ACHN (cell line): ENCODE measurements around the gene CEP192.
"Not testable (repeated sequence)": the region's sequence is repeated elsewhere in the genome, so short reads cannot be mapped to it uniquely, and the experiment has no call there.

Source experiments
- DNase-seq: peaks from one replicate; pipeline ENCODE4 v3.0.0-alpha.2; 2015
- in situ Hi-C: cut with HindIII; loops from 2 replicates; pipeline ENCODE4 v1.10.0; 2017; ENCODE audit warnings: low sequenced_read_pairs, low pct_ligation_motif_present, low pct_unique_long_range_greater_than_20kb

CEP192 gene

DNA sequence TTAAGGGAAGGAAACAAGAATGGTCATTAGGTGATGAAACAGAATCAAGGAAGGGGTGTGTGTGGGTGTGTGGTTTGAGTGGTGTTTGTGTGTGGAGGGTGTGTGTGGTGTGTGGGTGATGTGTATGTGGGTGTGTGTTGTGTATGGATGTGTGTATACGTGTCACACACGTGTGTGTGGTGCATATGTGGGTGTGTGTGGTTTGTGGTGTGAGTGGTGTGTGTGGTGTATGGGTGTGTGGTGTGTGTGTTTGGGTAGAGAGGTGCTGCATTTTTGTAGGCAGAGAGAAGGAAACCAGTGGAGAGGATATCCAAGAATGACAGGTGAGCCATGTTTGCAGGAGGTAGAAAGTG lies 1.1 kb upstream of the CEP192 start:
- in situ Hi-C loops, result no loop called here
- no peak for DNase-seq

DNA sequence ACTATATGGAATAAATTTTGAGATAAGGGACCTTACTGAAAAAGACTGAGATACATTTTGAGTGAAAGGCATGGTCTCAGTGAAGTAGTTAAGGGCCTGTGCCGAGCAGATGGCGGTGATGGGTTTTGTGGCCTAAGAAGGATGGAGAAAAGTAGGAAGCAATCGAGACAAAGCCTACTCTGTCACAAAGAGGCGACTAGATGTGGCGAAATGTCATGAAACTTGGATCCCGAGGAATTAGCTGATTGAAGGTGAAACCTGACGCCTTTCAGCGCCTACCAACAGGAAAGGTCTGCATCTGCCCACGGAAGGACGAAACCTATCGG lies 558 bp upstream of the CEP192 start:
- in situ Hi-C loops, result no loop called here
- DNase-seq, result no peak

DNA sequence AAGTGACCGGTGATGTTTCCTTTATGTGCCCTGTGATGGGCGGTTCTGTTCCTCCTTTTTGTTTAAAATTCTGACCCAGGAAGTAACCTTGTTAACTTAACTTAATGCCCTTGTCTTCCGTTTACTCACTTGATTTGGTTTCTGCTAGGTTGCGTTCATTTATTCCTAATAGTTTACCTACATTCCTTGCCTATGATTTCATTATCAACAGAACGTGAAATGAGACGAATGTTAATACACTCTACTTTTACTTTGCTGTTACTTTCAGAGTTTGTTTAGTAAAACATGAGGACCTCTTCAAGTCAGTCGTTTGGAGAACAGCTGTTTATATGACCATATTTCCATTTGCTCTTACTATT lies 638 bp downstream of the CEP192 start:
- in situ Hi-C loops, result no loop called here
- peak; percentile 34 for DNase-seq

DNA sequence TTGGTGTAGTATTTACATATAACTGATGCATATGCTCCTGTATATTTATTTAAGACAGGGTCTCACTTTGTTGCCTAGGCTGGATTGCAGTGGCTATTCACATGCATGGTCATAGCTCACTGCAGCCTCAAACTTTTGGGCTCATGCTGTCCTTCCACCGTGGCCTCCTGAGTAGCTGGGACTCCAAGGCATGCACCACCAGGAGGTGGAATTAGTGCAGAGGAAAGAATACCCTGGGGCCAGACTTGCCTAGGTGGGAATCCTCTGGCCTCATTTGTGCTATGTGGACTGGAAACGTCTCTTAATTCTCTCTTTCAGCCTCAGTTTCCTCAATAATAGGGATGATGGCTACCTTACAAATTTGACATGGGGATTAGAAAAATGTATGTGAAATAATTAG lies 2.3 kb downstream of the CEP192 start:
- no peak for DNase-seq
- in situ Hi-C loops, result no loop called here

DNA sequence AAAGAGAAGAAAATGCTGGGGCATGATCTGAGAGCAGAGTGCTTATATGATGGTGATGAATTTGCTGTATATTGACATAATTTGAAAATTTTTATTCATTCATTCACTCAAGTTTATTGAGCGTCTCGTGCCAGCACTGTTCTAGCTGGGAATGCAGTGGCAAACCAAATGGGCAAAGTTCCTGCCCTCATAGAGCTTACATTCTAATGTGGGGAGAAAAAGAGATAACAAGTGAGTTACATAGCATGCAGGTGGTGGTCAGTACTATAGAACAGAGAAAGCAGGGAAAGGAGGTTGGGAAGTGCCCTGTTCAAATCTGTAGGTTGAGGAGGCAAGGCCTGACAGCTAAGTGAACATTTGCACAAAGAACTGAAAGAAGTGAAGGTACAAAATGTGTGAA lies 4.3 kb downstream of the CEP192 start:
- in situ Hi-C loops, result no loop called here
- DNase-seq, result no peak

DNA sequence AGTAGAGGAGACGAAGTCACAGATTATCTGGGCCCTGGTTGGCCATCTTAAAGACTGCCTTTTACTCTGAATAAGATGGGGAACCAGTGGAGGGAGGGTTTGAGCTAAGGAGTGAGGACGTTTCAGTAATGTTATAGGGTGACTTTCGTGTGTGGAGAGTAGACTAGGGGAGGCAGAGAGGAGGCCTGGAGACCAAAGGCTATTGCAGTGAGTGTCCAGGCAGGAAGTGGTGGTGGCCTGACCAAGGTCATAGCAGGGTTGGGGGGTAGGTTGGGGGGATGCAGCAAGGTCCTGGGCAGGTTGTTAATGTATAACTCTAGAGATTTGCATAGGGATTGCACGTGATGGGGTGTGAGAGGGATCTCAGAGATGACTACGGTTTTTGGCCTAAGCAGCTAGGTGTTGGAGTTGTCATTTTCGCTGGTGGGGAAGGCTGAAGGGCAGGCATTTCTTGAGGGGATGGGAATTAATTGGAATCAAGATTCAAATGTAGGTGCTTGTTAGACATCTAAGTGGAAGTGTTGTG lies 4.9 kb downstream of the CEP192 start:
- in situ Hi-C loops, result no loop called here

DNA sequence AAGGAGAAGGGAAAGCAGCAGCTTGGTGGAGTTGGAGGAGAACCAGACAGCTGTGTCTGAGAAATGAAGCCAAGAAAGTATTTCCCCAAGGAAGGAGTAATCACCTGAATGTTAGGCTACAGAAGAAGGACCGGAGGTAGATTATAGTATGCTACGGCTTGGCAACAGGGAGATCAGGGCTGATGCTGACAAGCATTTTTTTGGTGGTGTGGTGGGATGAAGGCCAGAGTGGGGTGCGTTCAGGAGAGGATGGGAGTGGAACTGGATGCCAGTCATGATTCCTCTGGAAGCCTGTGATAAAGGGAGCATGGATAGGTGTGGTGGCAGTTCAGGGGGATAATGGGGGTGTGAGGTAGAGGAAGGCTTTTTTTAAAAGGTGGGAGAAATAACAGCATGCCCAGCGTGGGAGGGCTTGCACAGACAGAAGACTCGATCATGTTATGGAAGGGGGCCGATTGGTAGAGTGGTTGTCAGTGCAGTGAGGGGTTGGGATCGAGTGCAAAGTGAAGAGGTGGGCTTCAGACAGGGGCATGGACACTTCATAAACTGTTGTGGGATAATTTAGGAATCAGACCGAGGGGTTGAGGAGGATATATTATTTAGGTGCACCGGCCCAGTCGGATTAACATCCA lies 5.6 kb downstream of the CEP192 start:
- in situ Hi-C loops, result no loop called here
- no peak for DNase-seq

More for the DNA sequence above, 4.9 kb downstream of the CEP192 start:
- no peak for DNase-seq

DNA sequence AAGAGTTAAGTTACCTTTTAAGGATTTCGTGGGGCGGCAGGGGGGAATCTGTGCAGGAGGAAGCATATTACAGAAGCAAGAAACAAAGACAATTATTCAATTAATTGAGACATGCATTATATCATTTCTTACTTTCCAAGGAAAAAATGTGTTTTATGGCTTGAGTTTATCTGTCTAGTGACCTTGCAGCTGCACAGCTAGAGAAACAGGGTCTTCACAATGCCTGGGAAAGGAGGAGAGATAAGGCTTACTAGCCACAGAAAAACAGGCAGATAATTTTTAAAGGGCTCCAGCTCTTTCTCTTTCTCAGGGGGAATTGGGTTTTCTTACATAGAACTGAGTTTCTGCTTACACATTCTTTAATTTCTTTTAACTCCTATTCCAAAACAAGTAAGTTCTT lies 6.2 kb downstream of the CEP192 start:
- in situ Hi-C loops, DNase-seq: not testable (repeated sequence)

DNA sequence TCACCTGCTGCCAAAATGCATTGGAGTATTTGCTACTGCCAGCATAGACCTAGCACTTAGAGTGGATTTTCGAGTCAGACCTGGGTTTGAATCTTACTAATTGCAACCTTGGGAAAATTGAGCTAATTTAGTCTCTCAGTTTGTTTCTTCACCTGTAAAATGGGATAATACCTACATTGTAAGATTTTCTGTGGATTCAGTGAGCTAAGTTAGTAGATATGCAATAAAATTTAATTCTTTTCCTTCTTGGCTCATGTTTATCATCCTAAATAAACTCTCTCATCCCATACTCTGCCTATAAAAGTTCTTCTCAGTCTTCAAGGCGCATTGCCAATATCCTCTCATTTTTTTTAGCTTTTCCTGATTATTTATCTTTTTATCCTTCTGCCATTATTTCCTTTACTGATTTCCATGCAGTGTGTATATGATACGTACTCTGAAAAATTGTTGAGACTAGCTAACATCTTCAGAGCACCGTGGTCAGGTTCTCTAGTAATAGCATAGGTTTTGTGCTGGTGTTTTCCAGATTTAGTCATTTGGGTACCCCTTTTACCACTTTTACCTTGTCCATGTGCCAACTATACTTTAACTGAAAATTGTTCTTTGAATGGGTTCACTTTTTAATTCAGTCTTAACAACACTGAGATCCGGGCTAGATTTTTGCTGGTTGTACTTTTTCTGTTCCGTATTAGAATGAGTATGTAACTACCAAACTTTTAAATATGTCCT lies 7.3 kb downstream of the CEP192 start:
- in situ Hi-C loops, result no loop called here

DNA sequence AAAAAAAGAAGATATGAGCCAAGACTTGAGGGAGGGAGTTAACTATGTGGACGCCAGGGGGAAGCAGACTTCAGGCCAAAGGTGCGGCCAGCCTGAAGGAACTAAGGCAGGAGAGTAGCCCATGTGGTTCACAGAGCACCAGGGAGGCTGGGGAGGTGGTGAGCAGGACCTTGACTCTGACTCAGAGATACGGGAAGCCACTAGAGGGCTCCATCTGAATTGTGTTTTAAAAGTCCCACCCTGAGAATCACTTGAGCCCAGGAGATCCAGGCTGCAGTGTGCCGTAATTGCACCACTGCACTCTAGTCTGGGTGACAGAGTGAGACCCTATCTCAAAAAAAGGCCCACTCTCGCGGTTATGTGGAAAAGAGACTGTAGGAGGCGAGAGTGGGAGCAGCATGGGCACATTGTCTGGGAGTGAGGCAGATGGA lies 12.3 kb downstream of the CEP192 start:
- in situ Hi-C loops, result no loop called here
- peak; percentile 78 for DNase-seq

More for the DNA sequence above, 7.3 kb downstream of the CEP192 start:
- no peak for DNase-seq

DNA sequence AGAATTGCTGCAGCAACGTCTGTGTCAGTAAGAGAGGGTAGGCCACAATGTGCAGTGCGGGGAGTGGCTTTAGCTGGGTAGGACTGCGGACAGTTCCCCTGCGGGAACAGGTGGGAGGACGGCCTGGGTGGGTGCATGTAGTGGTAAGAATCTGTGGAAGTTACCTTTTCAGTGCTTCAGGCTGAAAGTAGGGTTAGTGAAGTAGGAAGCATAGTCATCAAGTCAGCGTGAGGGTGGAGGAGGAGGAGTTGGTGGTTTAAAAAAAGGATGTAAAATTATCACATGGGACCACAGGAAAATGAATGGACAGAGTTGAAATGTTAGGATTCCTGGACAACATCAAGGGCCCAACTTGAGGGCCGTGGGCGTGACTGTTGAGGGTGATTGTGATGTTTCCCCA lies 13.2 kb downstream of the CEP192 start:
- in situ Hi-C loops, result no loop called here

DNA sequence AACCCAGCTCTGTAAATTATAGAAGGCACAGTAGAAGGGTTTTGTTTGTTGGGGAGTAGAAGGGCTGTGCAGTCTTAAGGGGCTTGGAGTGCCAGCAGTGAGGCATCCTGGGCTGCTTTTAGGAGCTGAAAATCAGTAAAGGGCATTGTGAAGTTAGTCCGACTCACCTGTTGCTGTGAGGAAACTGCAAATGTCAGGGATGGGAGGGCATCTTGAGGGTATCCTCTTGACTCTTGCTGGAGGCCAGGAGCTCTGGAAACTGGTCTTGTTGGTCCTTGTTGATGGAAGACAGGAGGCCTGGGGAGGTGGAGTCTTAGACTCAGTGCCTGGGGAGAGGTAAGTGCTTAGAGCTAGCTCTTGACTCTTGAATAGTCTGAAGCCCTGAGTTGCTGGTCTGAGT lies 14.1 kb downstream of the CEP192 start:
- in situ Hi-C loops, result no loop called here
- no peak for DNase-seq

More for the DNA sequence above, 13.2 kb downstream of the CEP192 start:
- DNase-seq, result no peak

DNA sequence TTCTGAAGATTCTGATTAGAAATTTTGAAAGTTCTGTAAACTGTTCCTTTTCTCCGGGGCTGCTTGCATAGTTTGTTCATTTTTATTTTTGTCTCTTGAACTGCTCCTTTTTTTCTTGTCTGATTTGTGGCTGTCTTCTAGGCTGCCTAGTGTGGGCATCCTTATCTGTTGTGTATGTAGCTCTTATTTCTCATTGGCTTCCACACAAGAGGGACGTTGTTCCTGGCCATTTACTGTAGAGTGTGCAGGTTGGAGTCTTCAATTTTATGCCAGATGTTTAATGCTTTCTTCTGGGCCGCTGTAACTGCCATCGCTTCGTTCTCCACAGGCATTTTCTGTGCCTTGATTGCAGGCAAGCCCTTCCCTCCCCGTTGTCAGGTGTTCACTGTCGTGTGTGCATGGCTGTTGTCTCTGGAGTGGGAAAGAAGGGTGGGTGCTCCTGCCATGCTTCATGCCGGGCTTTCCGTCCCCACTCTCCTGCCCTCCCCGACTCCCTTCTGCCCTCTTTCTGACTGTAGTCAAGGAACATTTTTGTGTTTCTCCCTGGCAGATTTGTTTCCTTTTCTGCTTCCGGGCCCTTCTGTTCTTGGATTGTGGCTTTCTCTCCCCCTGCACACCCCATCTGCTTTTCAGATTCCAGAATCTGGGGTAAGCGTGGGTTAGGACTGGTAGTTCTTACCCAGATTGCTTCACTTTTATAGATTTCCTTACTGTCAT lies 15.5 kb downstream of the CEP192 start:
- DNase-seq, result no peak
- in situ Hi-C loops, result no loop called here

DNA sequence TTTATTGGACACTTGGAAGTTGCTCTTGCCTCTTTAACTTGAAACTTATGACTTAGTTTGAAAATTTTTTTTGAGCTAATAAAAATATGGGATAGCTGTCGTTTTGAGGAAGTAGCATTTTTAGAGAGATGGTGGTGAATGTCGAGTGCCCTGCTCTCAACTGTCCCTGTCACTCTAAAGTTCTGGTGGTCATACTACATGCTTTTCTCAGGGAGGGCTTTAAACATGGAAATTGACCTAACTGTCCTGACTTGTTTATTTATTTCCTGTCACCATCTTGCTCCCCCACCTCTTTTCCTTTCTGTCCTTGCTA lies 16.0 kb downstream of the CEP192 start:
- in situ Hi-C loops, result no loop called here
- no peak for DNase-seq

DNA sequence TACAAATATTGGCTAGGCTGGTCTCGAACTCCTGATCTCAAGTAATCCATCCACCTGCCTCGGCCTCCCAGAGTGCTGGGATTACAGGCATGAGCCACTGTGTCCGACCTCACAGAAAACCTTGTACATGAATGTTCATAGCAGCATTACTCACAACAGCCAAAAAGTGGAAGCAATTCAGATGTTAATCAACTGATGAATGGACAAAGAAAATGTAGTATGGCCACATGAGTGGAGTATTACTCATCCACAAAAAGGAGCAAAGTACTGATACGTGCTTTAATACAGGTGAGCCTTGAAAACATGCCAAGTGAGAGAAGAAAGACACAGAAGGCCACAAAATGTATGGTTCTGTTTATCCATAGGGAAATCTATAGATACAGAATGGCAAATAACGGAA lies 20.6 kb downstream of the CEP192 start:
- in situ Hi-C loops, result no loop called here
- no peak for DNase-seq

DNA sequence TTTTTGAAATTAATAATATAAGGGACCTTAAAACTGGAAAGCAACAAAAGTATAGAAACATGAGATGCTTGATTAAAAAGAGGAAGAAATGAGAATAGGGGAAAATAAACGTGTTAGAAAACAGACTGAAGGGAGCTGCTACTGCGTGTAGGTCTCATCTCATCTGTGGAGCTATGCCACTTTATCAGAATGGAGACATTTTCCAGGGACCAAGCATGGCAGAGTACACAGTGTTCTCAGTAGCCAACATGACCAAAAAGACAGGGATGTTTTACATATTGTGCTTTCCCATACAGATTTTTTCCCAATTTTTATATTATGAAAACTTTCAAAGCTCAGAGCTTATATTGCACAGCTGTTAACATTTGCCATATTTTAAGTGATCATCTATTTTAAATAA lies 23.1 kb downstream of the CEP192 start:
- no peak for DNase-seq
- in situ Hi-C loops, result no loop called here

DNA sequence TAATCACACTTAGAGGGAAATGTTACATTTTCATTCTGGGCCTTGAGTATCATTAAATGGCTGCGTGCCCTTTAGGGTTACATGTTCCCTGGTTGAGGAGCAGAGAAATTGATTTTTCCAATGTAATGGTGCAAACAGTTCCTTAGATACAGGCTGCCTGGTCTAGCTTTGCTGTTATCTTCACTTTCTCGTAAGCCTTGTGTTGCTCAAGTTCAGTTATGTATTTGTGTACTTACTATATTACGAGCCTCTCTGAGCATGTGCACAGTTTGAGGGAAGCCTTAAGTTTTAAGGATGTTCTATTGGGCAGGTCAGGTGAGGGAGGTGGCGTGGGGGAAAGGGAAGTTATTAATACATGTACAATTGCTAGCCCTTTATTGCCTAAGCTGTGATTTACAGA lies 23.7 kb downstream of the CEP192 start:
- in situ Hi-C loops, result no loop called here
- DNase-seq, result no peak

DNA sequence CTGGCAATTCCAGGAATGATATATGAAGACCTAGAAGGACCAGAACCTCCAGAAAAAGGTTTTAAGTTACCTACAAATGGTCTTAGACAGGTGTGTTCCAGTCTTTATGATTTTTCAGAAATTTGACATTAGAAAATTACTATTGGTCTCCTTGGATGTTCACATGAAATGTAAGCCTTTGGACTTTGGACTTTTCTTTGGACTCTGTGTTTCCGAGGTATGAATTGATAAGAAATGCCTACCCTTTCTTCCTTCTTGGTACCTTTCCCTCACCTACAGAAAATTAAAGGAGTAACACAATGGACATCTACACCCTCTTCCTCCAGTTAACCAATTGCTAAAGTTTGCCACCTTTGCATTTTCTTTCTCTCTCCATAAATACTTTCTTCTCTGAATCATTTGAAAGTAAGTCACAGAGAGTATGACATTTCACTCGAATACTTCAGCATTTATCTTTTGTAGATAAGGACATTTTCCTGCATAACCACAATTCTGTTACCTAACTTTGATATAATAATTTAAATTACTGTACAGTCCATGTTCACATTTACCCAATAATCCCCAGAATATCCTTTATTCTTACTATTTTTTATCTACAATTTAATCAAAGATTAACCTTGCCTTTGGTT lies 26.2 kb downstream of the CEP192 start:
- no peak for DNase-seq
- in situ Hi-C loops, result no loop called here

DNA sequence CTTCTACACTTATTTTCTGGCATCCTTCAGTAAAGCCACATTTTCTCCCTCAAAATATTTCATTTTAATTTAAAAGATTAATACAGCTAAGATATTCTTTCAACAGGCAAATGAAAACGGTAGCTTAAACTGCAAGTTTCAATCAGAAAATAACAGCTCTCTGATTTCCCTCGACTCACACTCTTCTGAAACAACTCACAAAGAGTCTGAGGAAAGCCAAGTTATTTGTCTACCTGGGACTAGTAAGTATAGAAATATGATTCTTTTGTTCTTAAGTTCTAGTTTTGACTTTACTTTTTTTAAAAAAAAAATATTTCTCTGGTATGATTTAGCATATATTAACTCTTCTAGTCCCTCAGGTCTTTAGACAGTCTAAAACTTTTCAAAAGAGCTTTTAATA lies 27.2 kb downstream of the CEP192 start:
- in situ Hi-C loops, result no loop called here
- DNase-seq, result no peak

DNA sequence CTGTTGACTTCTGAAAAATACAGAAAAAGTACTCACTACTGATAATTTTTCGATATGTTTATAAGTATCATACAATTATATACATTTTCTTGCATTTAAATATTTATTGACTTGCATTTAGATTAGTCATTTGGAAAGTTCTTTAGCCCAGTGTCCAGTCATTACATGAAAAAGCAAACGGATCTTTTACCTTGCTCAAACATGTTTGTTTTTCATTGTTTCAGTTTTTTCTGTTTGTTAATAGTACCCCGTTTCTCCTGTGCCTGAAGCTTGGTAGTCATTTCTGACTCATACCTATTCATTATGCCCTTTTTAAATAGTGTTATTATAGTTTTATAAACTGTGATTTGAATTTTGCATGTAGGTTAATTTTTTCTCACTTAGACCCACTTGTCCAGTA lies 28.1 kb downstream of the CEP192 start:
- in situ Hi-C loops, result no loop called here
- DNase-seq, result no peak
